WTC11 (cell line): ENCODE measurements around the gene TMEM164. TPM values are rescaled to one million over a fixed set of nuclear protein-coding genes. Genes with fewer than 3 reads are reported as not detected.

Experiments used
- ATAC-seq: fragments of 200-7000 bp; cut with Tn5 transposase; 2 replicates; pipeline ENCODE4 v1.10.0; 2021; ENCODE audit warnings: mild to moderate bottlenecking, moderate library complexity
- CTCF ChIA-PET: fragments of 300-600 bp; sonication (Branson Sonifier 250); formaldehyde crosslinking; loops from one replicate; lab custom pipeline; 2021; ENCODE audit warnings: antibody characterized with exemption; lab: Charles Lee
- POLR2A ChIA-PET: fragments of 350-600 bp; sonication (Branson Sonifier 250); formaldehyde crosslinking; loops from one replicate; lab custom pipeline; 2021; ENCODE audit warnings: antibody characterized with exemption; lab: Charles Lee
- DNase-seq: peaks from one replicate; pipeline ENCODE4 v3.0.0; 2021; ENCODE audit warnings: low spot score
- H3K27ac Mint-ChIP-seq: 2 replicates; pipeline ENCODE4 v1.8.0; 2021; ENCODE audit warnings: mixed read lengths
- H3K27me3 Mint-ChIP-seq: 2 replicates; pipeline ENCODE4 v1.8.0; 2021; ENCODE audit warnings: low read depth, mild to moderate bottlenecking, moderate library complexity, mixed read lengths
- H3K36me3 Mint-ChIP-seq: 2 replicates; pipeline ENCODE4 v1.8.0; 2021; ENCODE audit warnings: mixed read lengths
- H3K4me1 Mint-ChIP-seq: 2 replicates; pipeline ENCODE4 v1.8.0; 2022; ENCODE audit warnings: mixed read lengths
- H3K4me3 Mint-ChIP-seq: 2 replicates; pipeline ENCODE4 v1.8.0; 2021; ENCODE audit warnings: mild to moderate bottlenecking, moderate library complexity, mixed read lengths
- H3K9me3 Mint-ChIP-seq: 2 replicates; pipeline ENCODE4 v1.8.0; 2021; ENCODE audit warnings: mixed read lengths
- ATF1 ChIP-seq: sonication (generic); formaldehyde crosslinking; IDR thresholded peaks from 2 replicates; pipeline ENCODE4 v1.8.1; 2023; ENCODE audit warnings: mild to moderate bottlenecking, moderate library complexity, missing genetic modification reagents
- ATF6 ChIP-seq: sonication (generic); formaldehyde crosslinking; IDR thresholded peaks from 2 replicates; pipeline ENCODE4 v1.8.1; 2023; ENCODE audit warnings: mild to moderate bottlenecking, missing genetic modification reagents
- ETV6 ChIP-seq: sonication (generic); formaldehyde crosslinking; IDR thresholded peaks from 2 replicates; pipeline ENCODE4 v1.8.1; 2022; ENCODE audit warnings: mild to moderate bottlenecking, missing genetic modification reagents
- FOXK1 ChIP-seq: sonication (generic); formaldehyde crosslinking; IDR thresholded peaks from 2 replicates; pipeline ENCODE4 v1.8.0; 2022; ENCODE audit warnings: mild to moderate bottlenecking, moderate library complexity, missing genetic modification reagents
- FOXP1 ChIP-seq: sonication (generic); formaldehyde crosslinking; IDR thresholded peaks from 2 replicates; pipeline ENCODE4 v1.8.0; 2022; ENCODE audit warnings: missing genetic modification reagents, mild to moderate bottlenecking, moderate library complexity, borderline replicate concordance
- GABPB1 ChIP-seq: sonication (generic); formaldehyde crosslinking; IDR thresholded peaks from 2 replicates; pipeline ENCODE4 v1.8.1; 2023; ENCODE audit warnings: mild to moderate bottlenecking, missing genetic modification reagents
- GRHL2 ChIP-seq: fragments of 250-450 bp; sonication (Bioruptor Pico); IDR thresholded peaks from 2 replicates; pipeline ENCODE4 v1.8.0; 2022; ENCODE audit warnings: mild to moderate bottlenecking, moderate library complexity; ENCODE audit not compliant: insufficient replicate concordance, severe bottlenecking
- JAZF1 ChIP-seq: fragments of 250-450 bp; sonication (Bioruptor Pico); IDR thresholded peaks from 2 replicates; pipeline ENCODE4 v1.9.0; 2021; ENCODE audit warnings: moderate library complexity, mild to moderate bottlenecking, inconsistent platforms
- MLX ChIP-seq: sonication (generic); formaldehyde crosslinking; IDR thresholded peaks from 2 replicates; pipeline ENCODE4 v1.8.1; 2023; ENCODE audit warnings: mild to moderate bottlenecking, missing genetic modification reagents, moderate library complexity
- MYBL2 ChIP-seq: sonication (generic); formaldehyde crosslinking; IDR thresholded peaks from 2 replicates; pipeline ENCODE4 v1.8.1; 2023; ENCODE audit warnings: mild to moderate bottlenecking, moderate library complexity, missing genetic modification reagents
- RELA ChIP-seq: sonication (generic); formaldehyde crosslinking; IDR thresholded peaks from 2 replicates; pipeline ENCODE4 v1.8.1; 2022; ENCODE audit warnings: missing genetic modification reagents, mild to moderate bottlenecking, borderline replicate concordance
- SOX15 ChIP-seq: fragments of 250-450 bp; sonication (Bioruptor Pico); IDR thresholded peaks from 2 replicates; pipeline ENCODE4 v1.9.0; 2021; ENCODE audit warnings: mild to moderate bottlenecking
- TCF7 ChIP-seq: sonication (generic); formaldehyde crosslinking; IDR thresholded peaks from 2 replicates; pipeline ENCODE4 v1.8.0; 2022; ENCODE audit warnings: mild to moderate bottlenecking, low read depth, missing genetic modification reagents, moderate library complexity
- ZNF263 ChIP-seq: sonication (generic); formaldehyde crosslinking; IDR thresholded peaks from 2 replicates; pipeline ENCODE4 v1.8.1; 2022; ENCODE audit warnings: low read depth, mild to moderate bottlenecking, moderate library complexity, missing genetic modification reagents
- ZNF317 ChIP-seq: sonication (generic); formaldehyde crosslinking; IDR thresholded peaks from 2 replicates; pipeline ENCODE4 v1.8.1; 2023; ENCODE audit warnings: low read depth, mild to moderate bottlenecking, moderate library complexity, missing genetic modification reagents, borderline replicate concordance
- ZNF425 ChIP-seq: fragments of 250-450 bp; sonication (Bioruptor Pico); conservative IDR thresholded peaks from 2 replicates; pipeline ENCODE4 v1.9.0; 2021; ENCODE audit warnings: mild to moderate bottlenecking
- total RNA-seq: library from RNA; stranded (reverse); gene quantifications from 3 replicates; pipeline ENCODE4 v1.2.3, GENCODE V29; 2021
- TF ChIP-seq, protein P1 (sequence below): sonication (generic); formaldehyde crosslinking; IDR thresholded peaks from 2 replicates; pipeline ENCODE4 v1.8.1; 2022; ENCODE audit warnings: mild to moderate bottlenecking, missing genetic modification reagents, moderate library complexity, borderline replicate concordance
- TF ChIP-seq, protein P2 (sequence below): fragments of 200-600 bp; IDR thresholded peaks from 2 replicates; pipeline ENCODE4 v1.8.0; 2022; ENCODE audit warnings: antibody characterized with exemption
- TF ChIP-seq, protein P3 (sequence below): sonication (generic); formaldehyde crosslinking; IDR thresholded peaks from 2 replicates; pipeline ENCODE4 v1.8.1; 2022; ENCODE audit warnings: low read depth, mild to moderate bottlenecking, moderate library complexity, missing genetic modification reagents, borderline replicate concordance
- TF ChIP-seq, protein P4 (sequence below): sonication (generic); formaldehyde crosslinking; IDR thresholded peaks from 2 replicates; pipeline ENCODE4 v1.8.0; 2023; ENCODE audit warnings: missing genetic modification reagents
- TF ChIP-seq, protein P5 (sequence below): fragments of 250-450 bp; sonication (Bioruptor Pico); IDR thresholded peaks from 2 replicates; pipeline ENCODE4 v1.9.0; 2021; ENCODE audit warnings: moderate library complexity, mild to moderate bottlenecking, inconsistent platforms, borderline replicate concordance

Gene TMEM164
- total RNA-seq, 1 experiment from 2014 or later: 16.0 TPM

DNA sequence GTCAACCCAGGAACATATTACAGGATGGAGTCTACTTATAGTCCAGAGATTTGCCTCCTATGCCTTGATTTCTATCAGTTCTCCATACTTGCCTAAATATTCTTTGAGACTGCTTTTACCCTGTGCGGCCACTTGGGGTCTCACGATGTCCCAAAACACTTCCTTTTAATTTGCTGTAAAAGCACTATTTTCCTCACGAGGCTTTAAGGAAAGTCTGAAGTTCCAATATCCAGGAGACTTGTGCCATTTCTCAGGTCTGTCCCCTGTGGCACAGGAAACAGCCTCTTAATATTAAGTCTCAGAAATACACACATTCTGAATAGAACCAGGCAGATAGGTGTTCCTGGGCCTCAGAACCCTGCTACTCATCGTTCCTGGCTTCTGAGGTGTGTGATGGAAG lies 142.9 kb downstream of the TMEM164 start:
- Mint-ChIP-seq H3K4me3 (no peak overlapping the region), H3K4me1 (peaks cover 13% of the 10 kb centered on the region), H3K36me3 (no peaks in the 10 kb centered on the region), H3K27ac (no peak overlapping the region), H3K9me3 (no peaks in the 10 kb centered on the region), H3K27me3 (no peaks in the 10 kb centered on the region)
- DNase-seq (peak; percentile 10), ATAC-seq (peak; percentile 41; the same call in 1 of the 2 replicates)
- no peak for TF ChIP-seq ZNF263 (CRISPR knock-in tag)
- no peak for TF ChIP-seq ETV6 (CRISPR knock-in tag)
- no peak for TF ChIP-seq FOXK1 (CRISPR knock-in tag)
- TF ChIP-seq, protein P1, sequence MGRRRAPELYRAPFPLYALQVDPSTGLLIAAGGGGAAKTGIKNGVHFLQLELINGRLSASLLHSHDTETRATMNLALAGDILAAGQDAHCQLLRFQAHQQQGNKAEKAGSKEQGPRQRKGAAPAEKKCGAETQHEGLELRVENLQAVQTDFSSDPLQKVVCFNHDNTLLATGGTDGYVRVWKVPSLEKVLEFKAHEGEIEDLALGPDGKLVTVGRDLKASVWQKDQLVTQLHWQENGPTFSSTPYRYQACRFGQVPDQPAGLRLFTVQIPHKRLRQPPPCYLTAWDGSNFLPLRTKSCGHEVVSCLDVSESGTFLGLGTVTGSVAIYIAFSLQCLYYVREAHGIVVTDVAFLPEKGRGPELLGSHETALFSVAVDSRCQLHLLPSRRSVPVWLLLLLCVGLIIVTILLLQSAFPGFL (CRISPR knock-in tag): no peak
- no peak for TF ChIP-seq JAZF1 (CRISPR knock-in tag)
- TF ChIP-seq GRHL2 (CRISPR knock-in tag): no peak
- TF ChIP-seq, protein P2, sequence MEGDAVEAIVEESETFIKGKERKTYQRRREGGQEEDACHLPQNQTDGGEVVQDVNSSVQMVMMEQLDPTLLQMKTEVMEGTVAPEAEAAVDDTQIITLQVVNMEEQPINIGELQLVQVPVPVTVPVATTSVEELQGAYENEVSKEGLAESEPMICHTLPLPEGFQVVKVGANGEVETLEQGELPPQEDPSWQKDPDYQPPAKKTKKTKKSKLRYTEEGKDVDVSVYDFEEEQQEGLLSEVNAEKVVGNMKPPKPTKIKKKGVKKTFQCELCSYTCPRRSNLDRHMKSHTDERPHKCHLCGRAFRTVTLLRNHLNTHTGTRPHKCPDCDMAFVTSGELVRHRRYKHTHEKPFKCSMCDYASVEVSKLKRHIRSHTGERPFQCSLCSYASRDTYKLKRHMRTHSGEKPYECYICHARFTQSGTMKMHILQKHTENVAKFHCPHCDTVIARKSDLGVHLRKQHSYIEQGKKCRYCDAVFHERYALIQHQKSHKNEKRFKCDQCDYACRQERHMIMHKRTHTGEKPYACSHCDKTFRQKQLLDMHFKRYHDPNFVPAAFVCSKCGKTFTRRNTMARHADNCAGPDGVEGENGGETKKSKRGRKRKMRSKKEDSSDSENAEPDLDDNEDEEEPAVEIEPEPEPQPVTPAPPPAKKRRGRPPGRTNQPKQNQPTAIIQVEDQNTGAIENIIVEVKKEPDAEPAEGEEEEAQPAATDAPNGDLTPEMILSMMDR: no peak
- TF ChIP-seq FOXP1 (CRISPR knock-in tag): no peak
- no peak for TF ChIP-seq ZNF425 (CRISPR knock-in tag)
- no peak for TF ChIP-seq GABPB1 (CRISPR knock-in tag)
- no peak for TF ChIP-seq RELA (CRISPR knock-in tag)
- CTCF ChIA-PET: interaction anchor here (0.9 to 3.4 kb wide), 30 partner anchors 9 to 672 kb away, joined by 3 to 32 read pairs (median 5); partner anchors contain the start of gene TMEM164
- POLR2A ChIA-PET: interaction anchor here (1.0 kb wide), 1 partner anchor 14 kb away, joined by 4 read pairs; no protein-coding TSS in a partner anchor

GRCh38 chrX:110146521-110146920 lies 143.6 kb downstream of the TMEM164 start:
- Mint-ChIP-seq H3K4me3 (no peak overlapping the region), H3K27ac (no peak overlapping the region), H3K36me3 (no peaks in the 10 kb centered on the region), H3K9me3 (no peaks in the 10 kb centered on the region), H3K27me3 (no peaks in the 10 kb centered on the region), H3K4me1 (peaks cover 13% of the 10 kb centered on the region)
- ATAC-seq (peak; percentile 63), DNase-seq (peak; percentile 12)
- ChIA-PET CTCF (interaction anchor here (0.7 to 3.4 kb wide), 31 partner anchors 10 to 673 kb away, joined by 3 to 32 read pairs (median 5); partner anchors contain the start of gene TMEM164), POLR2A (interaction anchor here (1.0 kb wide), 1 partner anchor 14 kb away, joined by 4 read pairs; no protein-coding TSS in a partner anchor)
- TF ChIP-seq ATF1 (CRISPR knock-in tag): no peak

DNA sequence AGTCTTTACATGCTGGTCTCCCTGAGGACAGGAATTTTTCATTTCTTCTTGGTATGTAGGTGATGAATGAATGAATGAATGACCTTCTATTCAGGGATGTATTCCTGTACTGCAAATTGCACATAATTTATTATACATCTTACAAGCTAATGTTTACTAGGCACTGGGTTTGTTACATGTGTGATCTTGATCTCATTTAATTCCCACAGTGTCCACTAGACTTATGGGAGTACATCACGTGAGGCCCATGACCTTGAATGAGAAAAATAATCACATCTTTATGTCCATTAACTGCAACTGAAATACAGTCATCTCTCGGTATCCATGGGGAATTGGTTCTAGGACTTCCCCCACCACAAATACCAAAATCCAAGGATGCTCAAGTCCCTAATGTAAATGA lies 150.3 kb downstream of the TMEM164 start:
- H3K9me3 Mint-ChIP-seq: no peaks in the 10 kb centered on the region
- no peak overlapping the region for H3K4me3 Mint-ChIP-seq
- ATAC-seq (no peak), DNase-seq (no peak)
- H3K36me3 Mint-ChIP-seq: no peaks in the 10 kb centered on the region
- no peaks in the 10 kb centered on the region for H3K27me3 Mint-ChIP-seq
- ChIA-PET CTCF (no interaction called here), POLR2A (no interaction called here)
- no peaks in the 10 kb centered on the region for H3K4me1 Mint-ChIP-seq
- H3K27ac Mint-ChIP-seq: no peak overlapping the region
- TF ChIP-seq MLX (no peak), SOX15 (no peak), ETV6 (CRISPR knock-in tag) (no peak), TCF7 (CRISPR knock-in tag) (no peak), ZNF317 (no peak), ATF6 (CRISPR knock-in tag) (no peak), ATF1 (CRISPR knock-in tag) (no peak), MYBL2 (CRISPR knock-in tag) (no peak)
- TF ChIP-seq, protein P3, sequence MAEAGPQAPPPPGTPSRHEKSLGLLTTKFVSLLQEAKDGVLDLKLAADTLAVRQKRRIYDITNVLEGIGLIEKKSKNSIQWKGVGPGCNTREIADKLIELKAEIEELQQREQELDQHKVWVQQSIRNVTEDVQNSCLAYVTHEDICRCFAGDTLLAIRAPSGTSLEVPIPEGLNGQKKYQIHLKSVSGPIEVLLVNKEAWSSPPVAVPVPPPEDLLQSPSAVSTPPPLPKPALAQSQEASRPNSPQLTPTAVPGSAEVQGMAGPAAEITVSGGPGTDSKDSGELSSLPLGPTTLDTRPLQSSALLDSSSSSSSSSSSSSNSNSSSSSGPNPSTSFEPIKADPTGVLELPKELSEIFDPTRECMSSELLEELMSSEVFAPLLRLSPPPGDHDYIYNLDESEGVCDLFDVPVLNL (CRISPR knock-in tag): no peak
- TF ChIP-seq, protein P4, sequence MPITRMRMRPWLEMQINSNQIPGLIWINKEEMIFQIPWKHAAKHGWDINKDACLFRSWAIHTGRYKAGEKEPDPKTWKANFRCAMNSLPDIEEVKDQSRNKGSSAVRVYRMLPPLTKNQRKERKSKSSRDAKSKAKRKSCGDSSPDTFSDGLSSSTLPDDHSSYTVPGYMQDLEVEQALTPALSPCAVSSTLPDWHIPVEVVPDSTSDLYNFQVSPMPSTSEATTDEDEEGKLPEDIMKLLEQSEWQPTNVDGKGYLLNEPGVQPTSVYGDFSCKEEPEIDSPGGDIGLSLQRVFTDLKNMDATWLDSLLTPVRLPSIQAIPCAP (CRISPR knock-in tag): no peak
- TF ChIP-seq, protein P5, sequence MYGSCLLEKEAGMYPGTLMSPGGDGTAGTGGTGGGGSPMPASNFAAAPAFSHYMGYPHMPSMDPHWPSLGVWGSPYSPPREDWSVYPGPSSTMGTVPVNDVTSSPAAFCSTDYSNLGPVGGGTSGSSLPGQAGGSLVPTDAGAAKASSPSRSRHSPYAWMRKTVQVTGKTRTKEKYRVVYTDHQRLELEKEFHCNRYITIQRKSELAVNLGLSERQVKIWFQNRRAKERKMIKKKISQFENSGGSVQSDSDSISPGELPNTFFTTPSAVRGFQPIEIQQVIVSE: no peak
